K562 (cell line): ENCODE results near the gene EPB41L3. TPM values are rescaled to one million over a fixed set of nuclear protein-coding genes. Genes with fewer than 3 reads are reported as not detected.

Experiments
- FOXK1 ChIP-seq: sonication (generic); formaldehyde crosslinking; IDR thresholded peaks from 2 replicates; pipeline ENCODE4 v1.8.0; 2022; ENCODE audit warnings: missing genetic modification reagents, mild to moderate bottlenecking, borderline replicate concordance
- STAT5A ChIP-seq: IDR thresholded peaks from 2 replicates; pipeline ENCODE4 v1.6.1; 2012; ENCODE audit warnings: low read length, inconsistent platforms, borderline replicate concordance
- TCFL5 ChIP-seq: fragments of 250-450 bp; sonication (Bioruptor Pico); conservative IDR thresholded peaks from 2 replicates; pipeline ENCODE4 v1.6.1; 2021; ENCODE audit warnings: mild to moderate bottlenecking, moderate library complexity, matching md5 sums
- ZBTB7A ChIP-seq: IDR thresholded peaks from 2 replicates; pipeline ENCODE4 v1.6.1; 2011; ENCODE audit warnings: low read depth, mild to moderate bottlenecking, low read length, moderate library complexity, borderline replicate concordance; ENCODE audit not compliant: control insufficient read depth
- polyA plus RNA-seq, 8 experiments: library from polyadenylated mRNA; depleted of rRNA in 4 of 8; stranded (reverse) in 5 of 8; unstranded in 3 of 8; fragments of >200 nt; fragmentation: Nextera tagmentation in 2 of 8; fragmentation: Illumina TruSeq in 1 of 8; extraction: Ambion mirVana in 2 of 8; extraction: Trizol in 1 of 8; gene quantifications; 2 replicates each; pipeline versions ENCODE4 v1.2.1 to v1.2.3, GENCODE V29; 2011 to 2014; ENCODE audit warnings: inconsistent platforms in 1 of 8, missing spikeins in 1 of 8
- total RNA-seq, 7 experiments: library from RNA; depleted of rRNA in 6 of 7; stranded (reverse); fragments of >200 nt in 6 of 7; fragmentation: Illumina TruSeq in 2 of 7; extraction: Trizol in 2 of 7; gene quantifications; 2 replicates each; pipeline versions ENCODE4 v1.2.1 to v1.2.3, GENCODE V29; 2011 to 2021; ENCODE audit warnings: low replicate concordance in 1 of 7
- TF ChIP-seq, protein P1 (sequence below): sonication (generic); formaldehyde crosslinking; IDR thresholded peaks from 2 replicates; pipeline ENCODE4 v1.8.1; 2023; ENCODE audit warnings: missing genetic modification reagents, mild to moderate bottlenecking, borderline replicate concordance
- TF ChIP-seq, protein P2 (sequence below), 2 experiments: fragments of 450-650 bp; IDR thresholded peaks; 2 replicates each; pipeline ENCODE4 v1.6.1; 2016; ENCODE audit warnings: mild to moderate bottlenecking in 2 of 2, borderline replicate concordance in 1 of 2, low read depth in 1 of 2, moderate library complexity in 1 of 2
- TF ChIP-seq, protein P3 (sequence below): sonication (generic); formaldehyde crosslinking; IDR thresholded peaks from 2 replicates; pipeline ENCODE4 v1.8.0; 2022; ENCODE audit warnings: mild to moderate bottlenecking, missing genetic modification reagents

Gene EPB41L3
- total and polyA plus RNA-seq, 9 of the 15 experiments (the other 6 are each of a cell fraction or from before 2014, with no cell fraction given) = 0.44 to 0.49 TPM; not detected in 7

DNA sequence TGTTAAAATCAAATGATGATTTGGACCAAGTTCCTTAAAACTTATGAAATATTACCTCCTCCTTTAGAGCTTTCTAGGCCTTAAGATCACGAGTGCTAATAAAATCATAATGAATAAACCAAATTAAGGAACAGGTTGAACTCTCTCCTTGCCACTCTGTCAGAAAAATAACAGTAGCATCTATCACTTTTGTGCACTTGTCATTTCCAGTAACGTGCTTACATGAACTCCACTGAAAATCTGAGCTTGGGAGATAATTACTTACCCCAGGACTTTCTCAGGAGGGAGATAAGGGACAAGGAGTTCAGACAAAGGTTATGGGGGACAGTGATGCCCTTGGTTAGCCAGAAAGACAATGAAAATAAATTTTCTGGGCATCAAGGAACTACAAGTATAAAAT, 36.0 kb downstream of the EPB41L3 start (continued):
- TF ChIP-seq, protein P1, sequence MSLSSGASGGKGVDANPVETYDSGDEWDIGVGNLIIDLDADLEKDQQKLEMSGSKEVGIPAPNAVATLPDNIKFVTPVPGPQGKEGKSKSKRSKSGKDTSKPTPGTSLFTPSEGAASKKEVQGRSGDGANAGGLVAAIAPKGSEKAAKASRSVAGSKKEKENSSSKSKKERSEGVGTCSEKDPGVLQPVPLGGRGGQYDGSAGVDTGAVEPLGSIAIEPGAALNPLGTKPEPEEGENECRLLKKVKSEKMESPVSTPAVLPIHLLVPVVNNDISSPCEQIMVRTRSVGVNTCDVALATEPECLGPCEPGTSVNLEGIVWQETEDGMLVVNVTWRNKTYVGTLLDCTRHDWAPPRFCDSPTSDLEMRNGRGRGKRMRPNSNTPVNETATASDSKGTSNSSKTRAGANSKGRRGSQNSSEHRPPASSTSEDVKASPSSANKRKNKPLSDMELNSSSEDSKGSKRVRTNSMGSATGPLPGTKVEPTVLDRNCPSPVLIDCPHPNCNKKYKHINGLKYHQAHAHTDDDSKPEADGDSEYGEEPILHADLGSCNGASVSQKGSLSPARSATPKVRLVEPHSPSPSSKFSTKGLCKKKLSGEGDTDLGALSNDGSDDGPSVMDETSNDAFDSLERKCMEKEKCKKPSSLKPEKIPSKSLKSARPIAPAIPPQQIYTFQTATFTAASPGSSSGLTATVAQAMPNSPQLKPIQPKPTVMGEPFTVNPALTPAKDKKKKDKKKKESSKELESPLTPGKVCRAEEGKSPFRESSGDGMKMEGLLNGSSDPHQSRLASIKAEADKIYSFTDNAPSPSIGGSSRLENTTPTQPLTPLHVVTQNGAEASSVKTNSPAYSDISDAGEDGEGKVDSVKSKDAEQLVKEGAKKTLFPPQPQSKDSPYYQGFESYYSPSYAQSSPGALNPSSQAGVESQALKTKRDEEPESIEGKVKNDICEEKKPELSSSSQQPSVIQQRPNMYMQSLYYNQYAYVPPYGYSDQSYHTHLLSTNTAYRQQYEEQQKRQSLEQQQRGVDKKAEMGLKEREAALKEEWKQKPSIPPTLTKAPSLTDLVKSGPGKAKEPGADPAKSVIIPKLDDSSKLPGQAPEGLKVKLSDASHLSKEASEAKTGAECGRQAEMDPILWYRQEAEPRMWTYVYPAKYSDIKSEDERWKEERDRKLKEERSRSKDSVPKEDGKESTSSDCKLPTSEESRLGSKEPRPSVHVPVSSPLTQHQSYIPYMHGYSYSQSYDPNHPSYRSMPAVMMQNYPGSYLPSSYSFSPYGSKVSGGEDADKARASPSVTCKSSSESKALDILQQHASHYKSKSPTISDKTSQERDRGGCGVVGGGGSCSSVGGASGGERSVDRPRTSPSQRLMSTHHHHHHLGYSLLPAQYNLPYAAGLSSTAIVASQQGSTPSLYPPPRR = no peak
- TF ChIP-seq FOXK1 (CRISPR knock-in tag) = no peak
- TF ChIP-seq, protein P2, sequence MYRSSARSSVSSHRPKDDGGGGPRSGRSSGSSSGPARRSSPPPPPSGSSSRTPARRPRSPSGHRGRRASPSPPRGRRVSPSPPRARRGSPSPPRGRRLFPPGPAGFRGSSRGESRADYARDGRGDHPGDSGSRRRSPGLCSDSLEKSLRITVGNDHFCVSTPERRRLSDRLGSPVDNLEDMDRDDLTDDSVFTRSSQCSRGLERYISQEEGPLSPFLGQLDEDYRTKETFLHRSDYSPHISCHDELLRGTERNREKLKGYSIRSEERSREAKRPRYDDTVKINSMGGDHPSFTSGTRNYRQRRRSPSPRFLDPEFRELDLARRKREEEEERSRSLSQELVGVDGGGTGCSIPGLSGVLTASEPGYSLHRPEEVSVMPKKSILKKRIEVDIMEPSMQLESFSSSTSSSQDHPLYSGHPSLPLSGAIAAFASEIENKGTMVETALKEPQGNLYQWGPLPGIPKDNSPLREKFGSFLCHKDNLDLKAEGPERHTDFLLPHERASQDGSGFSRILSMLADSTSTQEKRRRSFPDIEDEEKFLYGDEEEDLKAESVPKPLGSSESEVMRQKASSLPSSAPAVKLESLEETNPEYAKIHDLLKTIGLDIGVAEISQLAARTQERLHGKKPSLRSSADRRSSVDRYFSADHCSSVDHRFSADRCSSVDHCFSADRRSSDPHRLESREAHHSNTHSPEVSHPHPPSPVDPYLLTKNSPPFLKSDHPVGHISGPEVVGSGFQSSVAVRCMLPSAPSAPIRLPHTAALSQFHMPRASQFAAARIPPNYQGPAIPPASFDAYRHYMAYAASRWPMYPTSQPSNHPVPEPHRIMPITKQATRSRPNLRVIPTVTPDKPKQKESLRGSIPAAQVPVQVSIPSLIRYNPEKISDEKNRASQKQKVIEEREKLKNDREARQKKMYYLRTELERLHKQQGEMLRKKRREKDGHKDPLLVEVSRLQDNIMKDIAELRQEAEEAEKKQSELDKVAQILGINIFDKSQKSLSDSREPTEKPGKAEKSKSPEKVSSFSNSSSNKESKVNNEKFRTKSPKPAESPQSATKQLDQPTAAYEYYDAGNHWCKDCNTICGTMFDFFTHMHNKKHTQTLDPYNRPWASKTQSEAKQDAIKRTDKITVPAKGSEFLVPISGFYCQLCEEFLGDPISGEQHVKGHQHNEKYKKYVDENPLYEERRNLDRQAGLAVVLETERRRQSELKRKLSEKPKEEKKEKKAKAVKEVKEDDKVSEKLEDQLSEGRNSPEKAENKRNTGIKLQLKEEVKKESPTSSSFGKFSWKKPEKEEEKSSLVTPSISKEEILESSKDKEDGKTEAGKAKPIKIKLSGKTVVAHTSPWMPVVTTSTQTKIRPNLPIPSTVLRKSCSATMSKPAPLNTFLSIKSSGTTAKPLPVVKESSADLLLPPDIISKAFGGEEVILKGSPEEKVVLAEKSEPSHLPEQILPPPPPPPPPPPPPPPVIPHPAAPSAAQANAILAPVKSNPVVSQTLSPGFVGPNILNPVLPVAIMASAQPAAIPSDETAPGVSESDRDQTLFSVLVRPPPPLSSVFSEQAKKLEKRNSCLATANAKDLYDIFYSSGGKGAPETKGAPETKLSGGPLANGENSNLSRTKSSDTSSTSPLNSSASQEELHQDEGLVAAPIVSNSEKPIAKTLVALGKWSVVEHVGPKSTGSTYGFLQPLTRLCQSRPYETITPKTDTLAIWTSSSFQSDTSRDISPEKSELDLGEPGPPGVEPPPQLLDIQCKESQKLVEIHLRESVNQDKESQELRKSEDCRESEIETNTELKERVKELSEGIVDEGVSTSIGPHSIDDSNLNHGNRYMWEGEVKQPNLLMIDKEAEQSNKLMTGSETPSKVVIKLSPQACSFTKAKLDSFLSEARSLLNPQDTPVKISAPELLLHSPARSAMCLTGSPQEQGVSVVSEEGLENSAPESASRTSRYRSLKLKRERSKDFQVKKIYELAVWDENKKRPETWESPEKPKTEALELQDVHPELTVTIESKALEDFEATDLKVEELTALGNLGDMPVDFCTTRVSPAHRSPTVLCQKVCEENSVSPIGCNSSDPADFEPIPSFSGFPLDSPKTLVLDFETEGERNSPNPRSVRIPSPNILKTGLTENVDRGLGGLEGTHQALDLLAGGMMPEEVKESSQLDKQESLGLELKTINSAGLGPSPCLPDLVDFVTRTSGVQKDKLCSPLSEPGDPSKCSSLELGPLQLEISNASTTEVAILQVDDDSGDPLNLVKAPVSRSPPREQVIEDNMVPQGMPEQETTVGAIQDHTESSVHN (IDR thresholded peaks at IDR 0.05; ENCODE audit: borderline replicate concordance in 1 of 2, low read depth in 1 of 2) = no peak
- TF ChIP-seq, protein P3, sequence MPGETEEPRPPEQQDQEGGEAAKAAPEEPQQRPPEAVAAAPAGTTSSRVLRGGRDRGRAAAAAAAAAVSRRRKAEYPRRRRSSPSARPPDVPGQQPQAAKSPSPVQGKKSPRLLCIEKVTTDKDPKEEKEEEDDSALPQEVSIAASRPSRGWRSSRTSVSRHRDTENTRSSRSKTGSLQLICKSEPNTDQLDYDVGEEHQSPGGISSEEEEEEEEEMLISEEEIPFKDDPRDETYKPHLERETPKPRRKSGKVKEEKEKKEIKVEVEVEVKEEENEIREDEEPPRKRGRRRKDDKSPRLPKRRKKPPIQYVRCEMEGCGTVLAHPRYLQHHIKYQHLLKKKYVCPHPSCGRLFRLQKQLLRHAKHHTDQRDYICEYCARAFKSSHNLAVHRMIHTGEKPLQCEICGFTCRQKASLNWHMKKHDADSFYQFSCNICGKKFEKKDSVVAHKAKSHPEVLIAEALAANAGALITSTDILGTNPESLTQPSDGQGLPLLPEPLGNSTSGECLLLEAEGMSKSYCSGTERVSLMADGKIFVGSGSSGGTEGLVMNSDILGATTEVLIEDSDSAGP = no peak
- no peak for TF ChIP-seq TCFL5 (CRISPR knock-in tag)
- no peak for TF ChIP-seq STAT5A
- TF ChIP-seq ZBTB7A = no peak
